ENCODE measurements around the gene BPHL. TPM values are rescaled to one million over a fixed set of nuclear protein-coding genes. Genes with fewer than 3 reads are reported as not detected.

The BPHL gene
- total and polyA plus RNA-seq, 2 of the 4 experiments (the other 2 are of a cell fraction) = 14.7 to 16.3 TPM

DNA sequence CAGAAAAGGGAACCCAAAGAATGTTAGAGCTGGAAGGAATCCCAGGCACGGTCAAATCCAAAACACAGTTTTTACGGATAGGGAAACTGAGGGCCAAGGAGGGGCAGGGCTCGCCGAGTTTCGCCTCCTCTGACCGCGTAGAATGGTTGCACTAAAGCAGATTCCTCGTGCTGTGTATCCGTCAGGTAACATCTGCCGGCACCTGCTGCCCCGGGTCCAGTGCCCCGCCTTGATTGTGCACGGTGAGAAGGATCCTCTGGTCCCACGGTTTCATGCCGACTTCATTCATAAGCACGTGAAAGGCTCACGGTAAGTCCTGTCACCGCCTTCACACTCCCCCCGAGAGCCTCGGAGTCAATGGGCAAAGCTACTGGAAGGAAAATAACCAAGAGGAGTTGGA is 21.7 kb downstream of the BPHL start:
- Histone ChIP-seq H3K23ac (ENCODE audit: low read depth, low read length) (no peak overlapping the region), H2BK5ac (ENCODE audit: low read depth, low read length, poor library complexity, severe bottlenecking) (no peak overlapping the region), H3K4ac (ENCODE audit: low read depth, low read length) (no peak overlapping the region), H3K18ac (ENCODE audit: low read depth, low read length) (no peak overlapping the region), H3K4me1 (ENCODE audit: control insufficient read depth, insufficient read depth, low read length) (peaks cover 14% of the 10 kb centered on the region), H2AK9ac (replicated peaks; ENCODE audit: low read depth, low read length, poor library complexity) (peak overlapping the region; percentile 48), H3K56ac (ENCODE audit: extremely low read depth, insufficient read depth, low read length) (no peak overlapping the region), H3K9me1 (ENCODE audit: insufficient read depth, low read length) (peaks cover 12% of the 10 kb centered on the region; the same call in 1 of the 2 replicates), H3K27ac (ENCODE audit: insufficient read depth, low read length) (no peak overlapping the region), H2AFZ (replicated peaks; ENCODE audit: low read length, poor library complexity) (no peak overlapping the region), H2AK5ac (ENCODE audit: low read depth, low read length) (no peak overlapping the region), H2BK20ac (ENCODE audit: low read depth, low read length) (no peak overlapping the region), H2BK120ac (ENCODE audit: low read depth, low read length) (no peak overlapping the region), H3K79me1 (ENCODE audit: low read depth in 1 of 2, low read length in 2 of 2) (no peaks in the 10 kb centered on the region; a peak in 1 of 4 replicates), H3K14ac (replicated peaks; ENCODE audit: low read depth, low read length) (no peak overlapping the region), H3K9me3 (ENCODE audit: control insufficient read depth, insufficient read depth, low read length) (no peaks in the 10 kb centered on the region), H4K8ac (ENCODE audit: low read depth in 2 of 2, low read length in 2 of 2) (no peak overlapping the region), H3K4me2 (ENCODE audit: low read depth, low read length) (no peak overlapping the region), H3K9ac (ENCODE audit: low read depth, low read length) (no peak overlapping the region), H2BK15ac (ENCODE audit: low read depth, low read length) (no peak overlapping the region), H4K5ac (ENCODE audit: low read depth, low read length) (no peak overlapping the region), H3K4me3 (ENCODE audit: insufficient read depth, low read depth, low read length) (no peak overlapping the region), H3K36me3 (ENCODE audit: control insufficient read depth, insufficient read depth, low read length) (peaks cover 19% of the 10 kb centered on the region), H4K91ac (ENCODE audit: insufficient read depth, low read depth, low read length) (no peak overlapping the region), H3K27me3 (ENCODE audit: control insufficient read depth, insufficient read depth, low read length) (no peaks in the 10 kb centered on the region), H4K20me1 (ENCODE audit: insufficient read depth, low read length) (no peaks in the 10 kb centered on the region)
- 91% methylated on average over 15 of the region's 20 CpGs; no CpG with 5 or more reads in 1 of the 2 experiments for WGBS, 2 experiments (ENCODE audit: extremely low coverage in 2 of 2, insufficient read length in 1 of 2)
- DNase-seq (no peak), ATAC-seq (ENCODE audit: low read depth) (no peak)
- BruUV-seq (replicated peaks) = no TSS peak
- intact Hi-C loops (cut with micrococcal nuclease) = no loop called here
- no peak for TF ChIP-seq RAD21 (IDR thresholded peaks at IDR 0.05; ENCODE audit: low read length)
- TF ChIP-seq CEBPB (IDR thresholded peaks at IDR 0.05; ENCODE audit: low read depth, low read length) = no peak
- TF ChIP-seq, protein P1, sequence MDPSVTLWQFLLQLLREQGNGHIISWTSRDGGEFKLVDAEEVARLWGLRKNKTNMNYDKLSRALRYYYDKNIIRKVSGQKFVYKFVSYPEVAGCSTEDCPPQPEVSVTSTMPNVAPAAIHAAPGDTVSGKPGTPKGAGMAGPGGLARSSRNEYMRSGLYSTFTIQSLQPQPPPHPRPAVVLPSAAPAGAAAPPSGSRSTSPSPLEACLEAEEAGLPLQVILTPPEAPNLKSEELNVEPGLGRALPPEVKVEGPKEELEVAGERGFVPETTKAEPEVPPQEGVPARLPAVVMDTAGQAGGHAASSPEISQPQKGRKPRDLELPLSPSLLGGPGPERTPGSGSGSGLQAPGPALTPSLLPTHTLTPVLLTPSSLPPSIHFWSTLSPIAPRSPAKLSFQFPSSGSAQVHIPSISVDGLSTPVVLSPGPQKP (IDR thresholded peaks at IDR 0.05; ENCODE audit: borderline replicate concordance, low read depth, low read length) = no peak
- TF ChIP-seq, protein P2, sequence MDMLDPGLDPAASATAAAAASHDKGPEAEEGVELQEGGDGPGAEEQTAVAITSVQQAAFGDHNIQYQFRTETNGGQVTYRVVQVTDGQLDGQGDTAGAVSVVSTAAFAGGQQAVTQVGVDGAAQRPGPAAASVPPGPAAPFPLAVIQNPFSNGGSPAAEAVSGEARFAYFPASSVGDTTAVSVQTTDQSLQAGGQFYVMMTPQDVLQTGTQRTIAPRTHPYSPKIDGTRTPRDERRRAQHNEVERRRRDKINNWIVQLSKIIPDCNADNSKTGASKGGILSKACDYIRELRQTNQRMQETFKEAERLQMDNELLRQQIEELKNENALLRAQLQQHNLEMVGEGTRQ (IDR thresholded peaks at IDR 0.05; ENCODE audit: low read depth, low read length) = no peak
- no peak for TF ChIP-seq POLR2A (IDR thresholded peaks at IDR 0.05; ENCODE audit: low read depth, low read length)
- no peak for TF ChIP-seq SMC3 (IDR thresholded peaks at IDR 0.05; ENCODE audit: low read depth, low read length)
- TF ChIP-seq, protein P3, sequence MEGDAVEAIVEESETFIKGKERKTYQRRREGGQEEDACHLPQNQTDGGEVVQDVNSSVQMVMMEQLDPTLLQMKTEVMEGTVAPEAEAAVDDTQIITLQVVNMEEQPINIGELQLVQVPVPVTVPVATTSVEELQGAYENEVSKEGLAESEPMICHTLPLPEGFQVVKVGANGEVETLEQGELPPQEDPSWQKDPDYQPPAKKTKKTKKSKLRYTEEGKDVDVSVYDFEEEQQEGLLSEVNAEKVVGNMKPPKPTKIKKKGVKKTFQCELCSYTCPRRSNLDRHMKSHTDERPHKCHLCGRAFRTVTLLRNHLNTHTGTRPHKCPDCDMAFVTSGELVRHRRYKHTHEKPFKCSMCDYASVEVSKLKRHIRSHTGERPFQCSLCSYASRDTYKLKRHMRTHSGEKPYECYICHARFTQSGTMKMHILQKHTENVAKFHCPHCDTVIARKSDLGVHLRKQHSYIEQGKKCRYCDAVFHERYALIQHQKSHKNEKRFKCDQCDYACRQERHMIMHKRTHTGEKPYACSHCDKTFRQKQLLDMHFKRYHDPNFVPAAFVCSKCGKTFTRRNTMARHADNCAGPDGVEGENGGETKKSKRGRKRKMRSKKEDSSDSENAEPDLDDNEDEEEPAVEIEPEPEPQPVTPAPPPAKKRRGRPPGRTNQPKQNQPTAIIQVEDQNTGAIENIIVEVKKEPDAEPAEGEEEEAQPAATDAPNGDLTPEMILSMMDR (conservative IDR thresholded peaks at IDR 0.05; ENCODE audit: low read depth, low read length) = no peak
- TF ChIP-seq MAFK (IDR thresholded peaks at IDR 0.05; ENCODE audit: low read depth, low read length) = no peak
- TF ChIP-seq CHD1 (IDR thresholded peaks at IDR 0.05; ENCODE audit: low read depth, low read length) = no peak
- no peak for TF ChIP-seq MXI1 (IDR thresholded peaks at IDR 0.05; ENCODE audit: borderline replicate concordance, low read depth, low read length)
- TF ChIP-seq BHLHE40 (IDR thresholded peaks at IDR 0.05; ENCODE audit: low read depth, low read length) = no peak
- TF ChIP-seq RFX5 (IDR thresholded peaks at IDR 0.05; ENCODE audit: low read depth, low read length) = no peak
- no peak for TF ChIP-seq FOS (IDR thresholded peaks at IDR 0.05; ENCODE audit: low read depth, low read length)
- in situ Hi-C loops (cut with MboI; ENCODE audit: low sequenced_read_pairs) = loop anchor here (25.0 kb wide), 1 partner anchor 597 kb away; no protein-coding TSS in a partner anchor
- dilution Hi-C loops (cut with HindIII; ENCODE audit: low sequenced_read_pairs, unreplicated experiment) = no loop called here
- POLR2A ChIA-PET (ENCODE audit: unreplicated experiment) = interaction anchor here (1.0 kb wide), 1 partner anchor 11 kb away, joined by 3 read pairs; no protein-coding TSS in a partner anchor
- CTCF ChIA-PET = interaction anchor here (1.3 kb wide), 1 partner anchor 69 kb away, joined by 3 read pairs; no protein-coding TSS in a partner anchor

All from IMR-90 (cell line).